ENCODE measurements around the gene DPYSL5.

DPYSL5 gene

DNA sequence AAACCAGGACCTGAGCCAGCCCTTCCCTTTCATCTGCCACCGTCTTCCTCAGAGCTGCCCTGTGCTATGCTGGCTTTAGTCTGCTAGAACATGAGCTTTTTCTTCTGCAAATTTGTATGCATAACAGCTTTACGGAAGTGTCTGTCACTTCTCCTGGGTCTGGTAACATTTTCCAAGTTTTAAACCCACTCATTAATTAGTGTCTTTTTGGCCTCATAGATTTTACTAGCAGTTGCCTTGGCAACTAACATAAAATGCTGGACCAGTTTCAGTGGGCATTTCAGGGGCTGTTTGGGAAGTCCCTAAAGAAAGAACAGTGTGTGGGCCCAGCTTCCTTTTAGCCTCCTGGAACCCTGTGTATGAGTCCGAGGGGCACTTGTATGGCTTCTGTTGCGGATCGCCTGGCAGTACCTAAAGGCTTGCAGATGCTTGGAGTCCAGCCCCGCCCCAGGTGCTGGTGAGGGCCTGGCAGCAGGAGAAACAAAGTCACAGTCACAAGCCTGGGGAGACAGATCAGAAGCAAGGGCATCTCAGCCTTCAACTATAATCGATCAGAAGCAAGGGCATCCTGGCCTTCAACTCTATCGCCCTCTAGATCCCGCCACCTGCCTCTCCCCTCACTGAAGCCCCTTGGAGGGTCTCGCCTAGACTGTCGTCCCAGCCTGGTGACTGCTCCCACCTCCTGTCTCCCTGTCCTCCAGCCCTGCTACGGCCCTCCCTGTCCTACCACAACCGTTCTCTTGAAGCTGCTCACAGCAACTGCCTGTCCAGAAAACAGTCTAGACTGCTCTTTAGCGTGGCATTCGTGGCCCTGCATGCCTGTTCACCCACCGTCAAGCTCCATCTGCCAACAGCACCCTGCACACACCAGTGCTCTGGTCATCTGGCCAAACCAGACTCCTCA lies 85.8 kb downstream of the DPYSL5 start:
- no peak for DNase-seq

DNA sequence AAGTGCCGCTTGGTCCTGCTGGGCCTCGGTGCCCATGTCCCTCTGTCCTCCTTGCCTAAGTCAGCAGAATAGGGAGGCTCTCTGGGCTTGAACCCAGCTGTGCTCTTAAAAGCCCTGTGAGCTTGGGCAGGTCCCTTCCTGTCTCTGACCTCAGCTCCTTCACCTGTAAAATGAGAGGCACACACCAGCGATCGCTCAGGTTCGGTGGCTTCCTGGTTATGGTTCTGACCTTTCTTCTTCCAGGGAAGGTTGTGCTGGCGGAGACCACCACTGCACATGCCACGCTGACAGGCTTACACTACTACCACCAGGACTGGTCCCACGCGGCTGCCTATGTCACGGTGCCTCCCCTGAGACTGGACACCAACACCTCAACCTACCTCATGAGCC lies 86.4 kb downstream of the DPYSL5 start:
- DNase-seq = no peak

DNA sequence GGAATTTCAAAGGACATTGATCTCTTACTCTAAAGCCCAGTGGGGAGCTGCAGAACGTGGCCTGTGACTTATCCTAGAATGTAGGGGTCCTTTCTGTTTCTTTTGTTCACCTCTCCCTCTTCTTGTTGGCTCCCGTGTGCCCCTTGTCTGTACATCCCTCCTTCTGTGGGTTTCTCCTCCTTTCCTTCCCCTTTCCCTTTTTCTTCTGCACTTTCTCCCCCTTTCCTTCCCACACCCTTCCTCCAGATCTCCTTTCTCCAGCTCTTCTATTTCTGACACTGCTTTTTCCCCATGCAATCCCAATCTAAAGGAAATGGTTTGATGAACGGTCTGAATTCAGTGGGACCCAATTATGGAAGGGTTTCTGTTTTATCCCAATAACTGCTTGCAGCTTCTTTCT lies 87.1 kb downstream of the DPYSL5 start:
- no peak for DNase-seq

DNA sequence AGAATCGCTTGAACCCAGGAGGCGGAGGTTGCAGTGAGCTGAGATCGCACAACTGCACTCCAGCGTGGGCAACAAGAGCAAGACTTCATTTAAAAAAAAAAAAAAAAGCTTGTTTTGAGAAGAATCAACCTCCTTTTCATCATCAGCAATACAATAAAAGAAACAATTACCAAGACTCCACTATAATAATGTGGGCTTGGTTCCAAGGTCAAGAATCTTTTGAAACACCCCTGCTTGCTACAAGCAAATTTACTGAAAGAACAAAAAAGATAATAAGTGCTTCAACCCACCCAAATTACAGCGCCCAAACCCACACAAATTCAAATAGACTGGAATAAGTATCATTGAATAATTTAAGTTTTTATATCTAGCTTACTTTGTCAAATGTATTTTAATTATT lies 88.9 kb downstream of the DPYSL5 start:
- no peak for DNase-seq

DNA sequence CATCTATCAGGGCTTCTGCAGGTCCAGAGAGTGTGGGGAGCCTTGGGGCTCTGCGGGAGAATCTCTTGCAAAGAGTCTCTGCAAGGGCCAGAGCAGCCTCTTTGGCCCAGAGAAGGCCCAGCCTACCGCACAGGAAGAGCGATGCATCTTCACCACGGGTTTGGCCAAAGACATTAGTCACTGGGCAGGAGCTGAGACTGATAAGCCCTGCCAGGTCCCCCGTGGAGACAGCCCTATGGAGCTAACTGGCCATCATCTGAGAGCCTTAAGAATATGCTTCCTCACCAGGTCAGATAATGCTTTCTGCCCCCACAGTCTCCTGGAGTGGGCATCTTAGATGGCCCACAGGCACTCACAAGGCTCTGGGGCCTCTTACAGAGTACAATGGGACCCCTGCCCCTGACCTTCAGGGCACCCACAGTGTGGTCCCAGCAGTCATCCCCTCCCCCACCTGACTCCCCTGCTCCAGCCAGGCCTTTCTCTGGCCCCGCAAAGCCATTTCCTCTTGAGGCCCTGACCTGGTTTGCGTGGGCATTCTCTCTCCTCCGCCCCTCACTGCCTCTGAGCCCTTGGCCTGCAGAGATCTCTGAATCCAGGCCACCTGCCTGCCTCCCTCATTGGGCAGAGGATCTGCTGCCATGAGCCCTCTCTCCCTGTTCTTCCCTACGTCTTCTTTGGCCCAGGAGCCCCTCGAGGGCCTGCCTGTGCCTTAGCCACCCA lies 90.6 kb downstream of the DPYSL5 start:
- DNase-seq = no peak

DNA sequence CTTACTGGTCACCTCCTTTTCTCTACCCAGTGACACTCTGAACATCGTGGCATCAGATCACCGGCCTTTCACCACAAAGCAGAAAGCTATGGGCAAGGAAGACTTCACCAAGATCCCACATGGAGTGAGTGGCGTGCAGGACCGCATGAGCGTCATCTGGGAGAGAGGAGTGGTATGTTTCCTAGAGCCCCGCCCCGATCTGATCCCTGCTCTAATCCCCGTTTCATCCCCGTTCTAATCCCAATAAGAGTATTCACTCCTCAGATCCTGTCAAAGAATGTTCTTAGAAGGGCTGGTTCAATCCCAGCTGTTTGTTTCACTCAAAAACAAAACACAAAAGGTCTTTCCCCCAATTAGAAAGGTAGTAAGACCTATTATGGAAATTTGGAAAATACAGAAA lies 92.1 kb downstream of the DPYSL5 start:
- no peak for DNase-seq

- DNase-seq = no peak
Observed at GRCh38 chr2:26941486-26941885, 93.6 kb downstream of the DPYSL5 start.

DNA sequence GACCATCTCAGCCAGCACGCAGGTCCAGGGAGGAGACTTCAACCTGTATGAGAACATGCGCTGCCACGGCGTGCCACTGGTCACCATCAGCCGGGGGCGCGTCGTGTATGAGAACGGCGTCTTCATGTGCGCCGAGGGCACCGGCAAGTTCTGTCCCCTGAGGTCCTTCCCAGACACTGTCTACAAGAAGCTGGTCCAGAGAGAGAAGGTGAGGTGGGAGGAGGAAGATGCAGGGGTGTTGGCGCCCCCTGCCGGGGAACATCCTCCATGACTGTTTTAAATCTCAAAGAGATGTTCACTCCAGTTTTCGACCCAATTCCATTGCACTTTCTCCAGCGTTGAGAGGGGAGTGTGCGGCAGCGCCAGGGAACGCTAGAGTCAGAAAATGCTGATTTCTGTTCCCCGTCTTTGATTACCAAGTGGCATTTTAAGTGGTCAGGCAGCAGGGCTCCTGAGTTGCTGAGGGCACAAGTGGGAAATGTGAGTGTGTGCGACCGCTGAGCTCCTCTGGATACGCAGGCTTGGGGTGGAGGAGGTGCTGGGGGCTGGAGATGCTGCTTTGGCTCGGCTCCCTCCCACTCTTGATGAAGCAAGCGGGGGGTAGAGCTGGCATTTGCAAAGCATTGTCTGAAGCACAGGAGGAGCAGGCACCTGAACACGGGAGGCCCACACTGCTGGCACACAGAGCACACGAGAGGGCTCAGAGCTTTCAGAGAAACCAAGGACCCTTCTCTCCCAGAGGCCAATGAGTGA lies 94.8 kb downstream of the DPYSL5 start:
- peak; percentile 73 for DNase-seq

DNA sequence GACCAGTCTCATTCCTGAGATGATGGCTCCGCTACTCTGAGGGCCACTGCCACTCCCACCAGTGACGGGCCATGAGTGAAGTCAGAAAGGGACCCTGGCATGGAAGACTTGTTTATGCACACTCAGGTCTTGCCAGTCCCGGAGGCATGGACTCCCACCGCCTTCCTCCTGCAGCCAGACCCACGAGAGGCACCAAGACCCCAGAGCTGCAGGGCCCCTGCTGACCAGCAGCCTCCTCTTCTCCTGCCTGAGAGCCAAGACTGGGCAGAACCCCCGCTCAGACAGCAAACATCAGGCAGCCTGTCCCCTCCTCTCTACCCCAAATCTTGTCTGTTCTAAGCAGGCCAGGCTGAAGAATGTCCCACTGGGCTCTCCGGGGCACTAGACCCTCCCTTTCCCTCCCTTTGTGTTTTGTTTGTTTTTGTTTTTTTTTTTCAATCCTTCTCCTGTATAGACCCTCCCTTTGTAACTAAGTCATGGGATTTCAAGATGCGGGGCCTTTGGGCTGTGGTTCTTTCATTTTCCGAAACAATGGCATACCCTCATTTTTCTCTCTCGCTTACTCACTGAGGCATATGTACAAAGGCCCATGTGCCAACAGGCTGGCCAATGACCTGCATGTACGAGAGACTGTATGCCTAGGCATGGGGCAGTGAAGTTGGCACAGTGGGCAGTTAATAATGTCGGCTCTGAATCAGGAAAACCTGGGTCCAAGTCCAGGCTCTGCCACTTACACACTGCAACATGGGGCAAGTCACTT lies 98.2 kb downstream of the DPYSL5 start:
- no peak for DNase-seq

DNA sequence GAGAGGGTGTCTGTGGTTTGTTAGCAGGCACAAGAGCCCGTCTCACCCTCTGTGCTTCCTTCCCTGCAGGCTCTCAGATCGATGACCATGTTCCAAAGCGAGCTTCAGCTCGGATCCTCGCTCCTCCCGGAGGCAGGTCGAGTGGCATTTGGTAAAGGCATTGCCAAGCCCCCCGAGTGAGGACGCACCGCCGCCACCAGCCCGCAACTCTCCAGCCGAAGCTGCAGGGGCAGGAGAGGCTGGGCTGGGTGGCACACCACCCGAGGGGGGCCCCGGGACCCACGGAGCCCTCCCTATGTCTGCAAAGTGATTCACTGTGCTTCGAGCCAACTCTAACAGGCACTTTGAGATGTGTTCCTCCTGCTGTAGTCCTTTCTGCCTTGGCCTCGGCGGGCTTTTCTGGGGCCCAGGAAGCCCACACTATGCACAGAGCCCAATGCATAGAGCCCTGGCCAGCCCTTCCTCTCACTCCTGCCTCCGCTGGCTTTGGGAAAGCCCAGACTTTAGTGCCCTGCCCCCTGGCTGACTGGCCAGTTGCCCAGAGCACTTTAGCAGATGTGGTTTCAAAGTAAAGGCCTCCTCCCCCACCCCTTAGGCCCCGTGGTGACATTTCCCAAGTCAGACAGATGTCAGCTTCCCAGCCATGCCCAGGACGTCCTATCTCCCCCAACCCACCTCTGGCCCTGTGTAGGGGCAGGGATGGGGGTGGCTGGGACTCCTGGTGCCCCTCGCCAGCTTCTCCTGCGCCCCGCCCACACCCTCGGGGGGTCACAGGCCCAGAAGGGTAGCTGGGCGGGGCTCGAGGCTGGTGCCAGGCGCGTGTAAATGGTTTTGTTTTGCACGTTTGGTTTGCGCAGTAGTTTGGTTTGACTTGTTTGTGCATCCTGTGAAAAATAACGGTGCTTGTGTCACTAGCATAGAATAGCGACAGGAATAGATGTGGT lies 99.2 kb downstream of the DPYSL5 start:
- no peak for DNase-seq

GRCh38 chr2:26948800-26949199 lies 100.9 kb downstream of the DPYSL5 start:
- DNase-seq = no peak

DNA sequence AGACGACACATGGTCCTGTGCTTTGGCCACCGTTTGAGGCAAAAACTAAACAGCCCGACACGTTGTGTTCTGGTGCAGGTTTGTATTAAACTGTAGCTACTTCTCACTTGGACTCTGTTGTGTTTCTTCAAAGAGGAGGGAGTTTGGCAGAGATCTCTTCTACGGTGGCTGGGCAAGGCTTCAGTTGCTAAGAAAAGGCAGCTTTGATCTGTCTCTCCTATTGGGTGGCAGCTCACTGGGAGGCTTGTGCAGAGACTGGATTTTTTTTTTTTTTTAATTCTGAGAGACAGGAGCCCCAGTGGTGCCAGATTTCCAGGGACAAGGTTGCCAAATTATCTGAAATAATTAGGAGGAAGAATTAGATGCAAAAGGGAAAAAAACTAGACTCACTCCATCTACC lies 102.3 kb downstream of the DPYSL5 start:
- DNase-seq = no peak

DNA sequence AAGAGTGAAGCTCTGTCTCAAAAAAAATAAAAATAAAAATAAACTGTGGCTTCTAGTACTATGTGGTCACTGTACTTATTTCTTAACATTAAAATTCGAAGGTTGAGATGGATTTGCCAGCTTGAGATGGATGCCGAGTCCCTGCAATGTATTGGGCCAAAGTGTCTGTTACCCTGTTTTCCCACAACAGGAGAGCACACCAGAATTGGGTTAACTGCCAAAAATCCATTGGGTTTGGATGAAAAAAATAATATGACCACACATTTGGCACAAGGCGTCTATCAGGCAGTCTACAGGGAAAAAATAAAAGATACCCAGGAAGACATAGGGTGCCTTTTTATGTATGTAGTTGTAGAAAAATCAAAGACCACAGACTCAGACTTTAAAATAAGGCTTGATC lies 103.3 kb downstream of the DPYSL5 start:
- DNase-seq = no peak

- no peak for DNase-seq
Observed at GRCh38 chr2:26952374-26952773, 104.4 kb downstream of the DPYSL5 start.

- no peak for DNase-seq
Observed at GRCh38 chr2:26954135-26954534, 106.2 kb downstream of the DPYSL5 start.

DNA sequence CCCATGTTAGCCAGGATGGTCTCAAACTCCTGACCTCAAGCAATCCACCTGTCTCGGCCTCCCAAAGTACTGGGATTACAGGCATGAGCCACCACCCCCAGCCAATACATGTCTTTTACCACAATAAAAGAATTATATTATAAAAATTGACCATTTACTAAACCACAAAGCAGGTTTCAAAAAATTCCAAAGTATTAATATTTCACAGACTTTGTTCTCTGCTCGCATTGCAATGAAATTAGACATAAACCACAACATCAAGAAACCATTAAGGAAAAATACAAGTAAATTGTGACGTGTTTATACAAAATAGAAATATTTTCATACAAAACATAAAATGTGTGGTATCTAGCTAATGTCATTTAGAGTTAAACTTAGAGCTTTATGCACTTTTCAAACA lies 109.1 kb downstream of the DPYSL5 start:
- DNase-seq = no peak

- no peak for DNase-seq
Observed at GRCh38 chr2:26957534-26957933, 109.6 kb downstream of the DPYSL5 start.

GRCh38 chr2:26959331-26959730 lies 111.4 kb downstream of the DPYSL5 start:
- no peak for DNase-seq

DNA sequence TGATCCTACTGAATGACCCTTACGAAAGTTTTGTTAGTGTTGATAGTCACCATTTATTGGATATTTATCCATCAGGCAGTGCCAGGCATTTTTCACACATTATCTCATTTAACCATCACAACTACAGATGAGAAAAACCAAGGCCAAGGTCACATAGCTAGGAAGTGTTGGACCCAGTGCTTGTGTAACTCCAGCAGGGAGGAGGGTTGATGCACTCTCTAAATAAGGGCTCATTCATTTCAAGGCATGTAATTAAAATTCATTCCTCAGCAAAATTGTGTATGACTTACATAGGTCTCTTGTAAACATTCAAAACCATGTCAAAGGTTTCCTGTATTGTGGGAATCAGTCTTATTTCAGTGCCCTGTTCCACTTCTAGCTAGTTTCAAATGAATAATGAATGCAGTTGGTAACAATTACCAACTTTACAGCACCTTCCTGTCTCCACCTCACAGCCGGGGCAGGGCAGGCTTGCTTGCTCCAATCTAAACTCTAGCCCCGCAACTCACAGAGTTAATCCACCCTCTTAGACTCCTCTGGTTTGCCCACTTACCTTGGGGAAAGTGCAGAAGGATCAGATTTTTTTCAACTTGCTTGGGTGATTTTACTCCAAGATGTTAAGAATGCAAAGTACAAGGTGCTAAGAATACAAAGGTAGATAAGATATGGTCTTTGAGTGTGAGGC lies 116.7 kb downstream of the DPYSL5 start:
- no peak for DNase-seq

GRCh38 chr2:26968001-26968400 lies 120.1 kb downstream of the DPYSL5 start:
- DNase-seq = no peak
